GM12878 (cell line): Measurements from ENCODE around the gene NUDT3. TPM values are rescaled to one million over a fixed set of nuclear protein-coding genes. Genes with fewer than 3 reads are reported as not detected.

Experiments used
- ATAC-seq: fragments of 200-7000 bp; cut with Tn5 transposase; 3 replicates; pipeline ENCODE4 v1.9.1; 2020; ENCODE audit warnings: mild to moderate bottlenecking, moderate library complexity
- BruUV-seq: library from RNA; stranded (reverse); fragments of 400-500 nt; replicated peaks from 2 replicates; lab custom pipeline; 2021; lab: Mats Ljungman, UMichigan
- CTCF ChIA-PET: fragments of 300-600 bp; sonication (Branson Sonifier 250); formaldehyde crosslinking; extraction: SDS; loops from one replicate; lab custom pipeline; 2021; ENCODE audit warnings: inconsistent platforms; lab: Yijun Ruan, JAX
- POLR2A ChIA-PET: fragments of 350-600 bp; formaldehyde crosslinking; extraction: SDS; loops from one replicate; lab custom pipeline; 2021; ENCODE audit warnings: inconsistent platforms; lab: Charles Lee
- RAD21 ChIA-PET: fragments of 300-600 bp; sonication (Branson Sonifier 250); formaldehyde crosslinking; loops from one replicate; lab custom pipeline; 2023; ENCODE audit warnings: antibody characterized with exemption; ENCODE audit not compliant: unreplicated experiment; lab: Charles Lee
- SMC1A ChIA-PET: fragments of 300-600 bp; sonication (Branson Sonifier 250); formaldehyde crosslinking; loops from one replicate; lab custom pipeline; 2023; ENCODE audit not compliant: unreplicated experiment, uncharacterized antibody; lab: Charles Lee
- DNase-seq: peaks from one replicate; pipeline ENCODE4 v3.0.0-alpha.2; 2011; ENCODE audit warnings: low read depth, low spot score
- FAIRE-seq: peaks from 3 replicates; lab custom pipeline; 2011; peaks lifted over from hg19 to GRCh38; lab: Jason Lieb, UNC
- H2AFZ ChIP-seq: 2 replicates; pipeline ENCODE4 v1.6.0; 2011; ENCODE audit warnings: low read depth, low read length, control low read depth; ENCODE audit not compliant: control insufficient read depth
- H3K27ac ChIP-seq: 2 replicates; pipeline ENCODE4 v1.5.1; 2011; ENCODE audit warnings: control low read depth; ENCODE audit not compliant: control insufficient read depth, insufficient read depth
- H3K27me3 ChIP-seq, 2 experiments: replicated peaks in 1 of 2; 2 replicates each; pipeline versions ENCODE4 v1.6.0 to v1.6.1; 2011; ENCODE audit warnings: low read length in 1 of 2; ENCODE audit not compliant: control insufficient read depth in 2 of 2, insufficient read depth in 2 of 2
- H3K36me3 ChIP-seq, 2 experiments: 2 replicates each; pipeline ENCODE4 v1.5.1; 2011; ENCODE audit warnings: low read length in 1 of 2; ENCODE audit not compliant: control insufficient read depth in 2 of 2, insufficient read depth in 2 of 2
- H3K4me1 ChIP-seq: 2 replicates; pipeline ENCODE4 v1.6.1; 2011; ENCODE audit warnings: mild to moderate bottlenecking, low read length, moderate library complexity, mixed read lengths; ENCODE audit not compliant: control insufficient read depth, insufficient read depth
- H3K4me2 ChIP-seq: 2 replicates; pipeline ENCODE4 v1.6.0; 2011; ENCODE audit warnings: control low read depth; ENCODE audit not compliant: control insufficient read depth, insufficient read depth
- H3K4me3 ChIP-seq: fragments of 200-600 bp; sonication (generic); 2 replicates; pipeline ENCODE4 v1.5.1; 2016
- H3K79me2 ChIP-seq: 2 replicates; pipeline ENCODE4 v1.6.0; 2011; ENCODE audit warnings: low read length; ENCODE audit not compliant: control insufficient read depth, insufficient read depth
- H3K9ac ChIP-seq: 2 replicates; pipeline ENCODE4 v1.8.0; 2011; ENCODE audit warnings: low read length, control low read depth, mixed read lengths; ENCODE audit not compliant: control insufficient read depth, insufficient read depth
- H3K9me3 ChIP-seq: replicated peaks from 3 replicates; pipeline ENCODE4 v1.5.1; 2011; ENCODE audit warnings: mild to moderate bottlenecking, low read length; ENCODE audit not compliant: control insufficient read depth, insufficient read depth
- H4K20me1 ChIP-seq: 2 replicates; pipeline ENCODE4 v1.6.0; 2011; ENCODE audit not compliant: control insufficient read depth, insufficient read depth
- ELK1 ChIP-seq: IDR thresholded peaks from 2 replicates; pipeline ENCODE4 v1.6.1; 2012; ENCODE audit warnings: low read depth, low read length, improper control_type of control experiment
- HCFC1 ChIP-seq: fragments of 150-350 bp; IDR thresholded peaks from 2 replicates; pipeline ENCODE4 v1.6.1; 2014; ENCODE audit warnings: low read length
- MYC ChIP-seq: IDR thresholded peaks from 2 replicates; pipeline ENCODE4 v1.6.1; 2011; ENCODE audit warnings: mild to moderate bottlenecking, low read length, moderate library complexity, inconsistent platforms; ENCODE audit not compliant: insufficient read depth, insufficient replicate concordance, insufficient read length, severe bottlenecking
- PKNOX1 ChIP-seq: fragments of 450-650 bp; IDR thresholded peaks from 2 replicates; pipeline ENCODE4 v1.6.1; 2016; ENCODE audit warnings: mild to moderate bottlenecking
- RELB ChIP-seq: fragments of 450-650 bp; IDR thresholded peaks from 2 replicates; pipeline ENCODE4 v1.6.1; 2017; ENCODE audit warnings: low read depth, mild to moderate bottlenecking, moderate library complexity
- ZNF384 ChIP-seq: IDR thresholded peaks from 2 replicates; pipeline ENCODE4 v1.6.1; 2012; ENCODE audit warnings: low read depth, mild to moderate bottlenecking, low read length, improper control_type of control experiment, borderline replicate concordance
- WGBS: methylation state at CpG from one replicate; pipeline ENCODE4 v1.1.6; 2016; ENCODE audit warnings: low lambda C conversion rate; ENCODE audit not compliant: insufficient replicate concordance, insufficient coverage; ENCODE audit errors: missing lambda C conversion rate; 5-methylcytosine and 5-hydroxymethylcytosine counted together
- in situ Hi-C: fragments of 300-500 bp; cut with MboI; formaldehyde crosslinking; loops from 9 replicates; pipeline ENCODE4 v1.14.3; 2018; ENCODE audit warnings: mixed read lengths
- intact Hi-C: fragments of 100-400 bp; cut with micrococcal nuclease; formaldehyde crosslinking; loops from one replicate; pipeline ENCODE4 v1.14.2; 2022; ENCODE audit not compliant: unreplicated experiment
- polyA plus RNA-seq, 11 experiments: library from polyadenylated mRNA; depleted of rRNA in 4 of 11; unstranded in 6 of 11; stranded (reverse) in 5 of 11; fragments of >200 nt; fragmentation: Nextera tagmentation in 4 of 11; fragmentation: Illumina TruSeq in 1 of 11; extraction: Ambion mirVana in 4 of 11; extraction: Trizol in 1 of 11; gene quantifications; 1 replicate in 1 of 11; 2 replicates in 10 of 11; pipeline versions ENCODE4 v1.2.1 to v1.2.3, GENCODE V29; 2011 to 2016; ENCODE audit warnings: inconsistent platforms in 2 of 11, missing spikeins in 2 of 11, low read depth in 1 of 11
- total RNA-seq, 4 experiments: library from RNA; depleted of rRNA in 3 of 4; stranded (reverse); fragments of >200 nt in 3 of 4; fragmentation: Illumina TruSeq in 1 of 4; extraction: Trizol in 1 of 4; gene quantifications; 2 replicates each; pipeline versions ENCODE4 v1.2.1 to v1.2.3, GENCODE V29; 2013 to 2021

The NUDT3 gene
- total and polyA plus RNA-seq, 10 of the 15 experiments (the other 5 are each of a cell fraction or from before 2014, with no cell fraction given) = 2.4 to 32.3 (median 25.5) TPM

- RAD21 ChIA-PET = no interaction called here
Measured at GRCh38 chr6:34389034-34389433, 3.4 kb downstream of the NUDT3 start.

More at GRCh38 chr6:34389034-34389433, 3.4 kb downstream of the NUDT3 start:
- BruUV-seq = TSS peak; percentile 33
- POLR2A ChIA-PET = interaction anchor here (0.7 to 1.2 kb wide), 2 partner anchors 152 to 204 kb away, joined by 3 to 4 read pairs; partner anchors contain the start of gene HMGA1
- ATAC-seq (no peak), FAIRE-seq (no peak)
- Histone ChIP-seq H2AFZ (no peak overlapping the region), H3K4me2 (peak overlapping the region; percentile 42)
- TF ChIP-seq MYC = no peak
- TF ChIP-seq HCFC1 = no peak
- TF ChIP-seq PKNOX1 = no peak
- TF ChIP-seq ELK1 = no peak
- no peak for TF ChIP-seq RELB
- TF ChIP-seq ZNF384 = no peak
- TF ChIP-seq, all 136 proteins: peak for 0
- no peaks in the 10 kb centered on the region for H3K36me3 ChIP-seq
- H3K9me3 ChIP-seq = peaks cover 3% of the 10 kb centered on the region; the same call in 2 of the 3 replicates
- no peak overlapping the region; the same call in 1 of the 2 replicates for H3K4me3 ChIP-seq
- WGBS = 100% methylated on average over 3 of the region's 3 CpGs
- SMC1A ChIA-PET = interaction anchor here (0.6 to 3.7 kb wide), 3 partner anchors 47 to 88 kb away, joined by 3 to 15 read pairs (median 7); no protein-coding TSS in a partner anchor
- peaks cover 88% of the 10 kb centered on the region for H3K79me2 ChIP-seq
- H3K27ac ChIP-seq = no peak overlapping the region
- H3K27me3 ChIP-seq = no peaks in the 10 kb centered on the region
- peaks cover 2% of the 10 kb centered on the region for H3K4me1 ChIP-seq
- H4K20me1 ChIP-seq = no peaks in the 10 kb centered on the region
- CTCF ChIA-PET = interaction anchor here (1.7 to 2.8 kb wide), 2 partner anchors 26 to 139 kb away, joined by 5 to 12 read pairs; partner anchors contain the start of gene SMIM29
- no peak for DNase-seq
- intact Hi-C loops = no loop called here
- no peak overlapping the region for H3K9ac ChIP-seq
- in situ Hi-C loops = no loop called here
